Measurements from ENCODE around the gene AGPAT4.
A peak's percentile ranks its signal among the peaks of the same experiment; 100 is the strongest.

Gene AGPAT4

DNA sequence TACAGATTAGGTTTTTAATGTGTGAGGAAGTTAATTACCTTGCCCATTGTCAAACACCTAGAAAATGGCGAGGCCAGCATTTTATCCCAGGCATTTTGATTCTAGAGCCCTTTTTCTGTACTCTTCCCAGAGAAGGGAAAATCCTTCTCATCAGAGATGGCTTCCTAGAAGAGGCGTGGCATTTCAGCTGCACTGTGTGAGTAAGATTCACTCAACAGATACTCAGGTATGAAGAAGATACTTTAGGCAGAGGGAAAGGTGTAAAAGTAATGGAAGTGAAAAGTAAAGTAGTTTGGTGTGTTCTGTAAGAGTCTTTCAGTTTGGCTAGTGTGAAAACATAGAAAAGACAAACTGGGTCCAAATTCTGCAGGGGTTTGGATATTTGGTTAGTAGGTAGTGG is 168.5 kb downstream of the AGPAT4 start:
- H3K36me3 Mint-ChIP-seq (ENCODE audit: low read depth), result peaks cover 67% of the 10 kb centered on the region
- no peaks in the 10 kb centered on the region for H3K27me3 Mint-ChIP-seq (ENCODE audit: low read depth, poor library complexity)
- H3K4me1 Mint-ChIP-seq, result no peaks in the 10 kb centered on the region
- TF ChIP-seq, protein P1, sequence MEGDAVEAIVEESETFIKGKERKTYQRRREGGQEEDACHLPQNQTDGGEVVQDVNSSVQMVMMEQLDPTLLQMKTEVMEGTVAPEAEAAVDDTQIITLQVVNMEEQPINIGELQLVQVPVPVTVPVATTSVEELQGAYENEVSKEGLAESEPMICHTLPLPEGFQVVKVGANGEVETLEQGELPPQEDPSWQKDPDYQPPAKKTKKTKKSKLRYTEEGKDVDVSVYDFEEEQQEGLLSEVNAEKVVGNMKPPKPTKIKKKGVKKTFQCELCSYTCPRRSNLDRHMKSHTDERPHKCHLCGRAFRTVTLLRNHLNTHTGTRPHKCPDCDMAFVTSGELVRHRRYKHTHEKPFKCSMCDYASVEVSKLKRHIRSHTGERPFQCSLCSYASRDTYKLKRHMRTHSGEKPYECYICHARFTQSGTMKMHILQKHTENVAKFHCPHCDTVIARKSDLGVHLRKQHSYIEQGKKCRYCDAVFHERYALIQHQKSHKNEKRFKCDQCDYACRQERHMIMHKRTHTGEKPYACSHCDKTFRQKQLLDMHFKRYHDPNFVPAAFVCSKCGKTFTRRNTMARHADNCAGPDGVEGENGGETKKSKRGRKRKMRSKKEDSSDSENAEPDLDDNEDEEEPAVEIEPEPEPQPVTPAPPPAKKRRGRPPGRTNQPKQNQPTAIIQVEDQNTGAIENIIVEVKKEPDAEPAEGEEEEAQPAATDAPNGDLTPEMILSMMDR (IDR thresholded peaks at IDR 0.05), result no peak
- DNase-seq, result no peak
- H3K9me3 Mint-ChIP-seq, result no peaks in the 10 kb centered on the region
- no peak overlapping the region for H3K27ac Mint-ChIP-seq
- H3K4me3 Mint-ChIP-seq, result no peak overlapping the region

DNA sequence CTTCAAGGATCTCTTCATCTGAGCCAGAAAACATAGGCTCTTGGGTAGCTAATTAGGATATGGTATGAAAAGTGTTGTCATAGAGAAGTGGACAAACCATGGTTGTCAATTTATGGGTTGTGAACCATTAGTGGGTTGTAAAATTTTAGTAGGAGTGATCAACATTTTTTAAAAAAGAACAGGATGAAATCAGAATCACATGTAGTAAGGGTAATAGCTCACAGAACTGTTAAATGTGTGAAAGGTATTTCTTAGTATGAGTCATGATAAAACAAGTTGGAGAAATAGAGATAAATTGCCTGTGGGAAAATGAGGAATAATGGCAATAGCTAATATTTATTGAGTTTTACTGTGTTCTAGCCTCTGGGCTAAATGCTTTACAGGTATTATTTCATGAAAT is 168.9 kb downstream of the AGPAT4 start:
- no peak overlapping the region for H3K27ac Mint-ChIP-seq
- no peaks in the 10 kb centered on the region for H3K4me1 Mint-ChIP-seq
- H3K9me3 Mint-ChIP-seq, result no peaks in the 10 kb centered on the region
- no peak overlapping the region for H3K4me3 Mint-ChIP-seq
- peaks cover 62% of the 10 kb centered on the region for H3K36me3 Mint-ChIP-seq (ENCODE audit: low read depth)
- TF ChIP-seq, protein P1 (IDR thresholded peaks at IDR 0.05), result no peak
- no peak for DNase-seq
- no peaks in the 10 kb centered on the region for H3K27me3 Mint-ChIP-seq (ENCODE audit: low read depth, poor library complexity)

DNA sequence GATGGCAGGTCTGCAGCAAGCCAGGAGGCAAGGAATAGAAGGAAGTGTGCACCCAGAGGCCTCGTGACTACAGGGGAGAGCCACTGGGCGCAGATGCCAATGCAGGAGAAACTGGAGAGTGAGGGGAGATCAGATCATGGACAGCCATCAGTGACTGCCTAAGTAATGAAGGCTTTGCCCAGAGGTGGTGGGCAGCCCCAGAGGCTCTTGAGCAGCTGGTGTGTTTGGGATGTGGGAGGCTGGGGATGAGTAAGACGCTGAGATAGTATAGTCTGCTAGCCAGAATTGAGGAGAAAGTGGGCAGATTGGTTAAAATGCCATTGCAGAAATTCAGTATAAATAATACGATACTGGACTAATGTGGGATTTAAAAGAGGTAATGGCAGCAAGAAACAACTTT is 170.4 kb downstream of the AGPAT4 start:
- TF ChIP-seq, protein P1 (IDR thresholded peaks at IDR 0.05), result no peak
- Mint-ChIP-seq H3K27me3 (ENCODE audit: low read depth, poor library complexity) (no peaks in the 10 kb centered on the region), H3K27ac (no peak overlapping the region), H3K36me3 (ENCODE audit: low read depth) (peaks cover 51% of the 10 kb centered on the region), H3K4me3 (no peak overlapping the region), H3K9me3 (no peaks in the 10 kb centered on the region), H3K4me1 (no peaks in the 10 kb centered on the region)
- no peak for DNase-seq

DNA sequence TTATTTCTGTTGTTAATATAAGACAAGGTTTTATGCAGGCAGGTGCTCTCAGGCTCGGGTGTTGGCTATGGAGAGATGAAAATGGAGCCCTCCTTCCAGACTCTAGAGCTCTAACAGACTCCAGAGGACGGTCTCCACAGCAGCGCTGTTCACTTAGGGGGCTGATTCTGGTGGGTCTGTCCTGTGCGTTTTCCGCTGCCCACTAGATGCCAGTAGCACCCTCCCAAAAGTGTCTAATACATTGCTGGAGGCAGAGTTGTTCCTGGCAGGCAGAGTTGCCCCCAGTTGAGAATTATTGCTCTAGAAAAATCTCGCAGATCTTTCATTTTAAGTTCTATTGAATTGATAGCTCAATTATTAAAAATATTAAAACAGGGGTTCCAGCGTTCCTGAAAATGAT is 172.3 kb downstream of the AGPAT4 start:
- no peaks in the 10 kb centered on the region for H3K9me3 Mint-ChIP-seq
- peaks cover 50% of the 10 kb centered on the region for H3K36me3 Mint-ChIP-seq (ENCODE audit: low read depth)
- TF ChIP-seq, protein P1 (IDR thresholded peaks at IDR 0.05), result peak; percentile 33
- no peak overlapping the region for H3K27ac Mint-ChIP-seq
- no peak overlapping the region for H3K4me3 Mint-ChIP-seq
- peak; percentile 11 for DNase-seq
- H3K4me1 Mint-ChIP-seq, result no peaks in the 10 kb centered on the region
- peaks cover 2% of the 10 kb centered on the region for H3K27me3 Mint-ChIP-seq (ENCODE audit: low read depth, poor library complexity)

DNA sequence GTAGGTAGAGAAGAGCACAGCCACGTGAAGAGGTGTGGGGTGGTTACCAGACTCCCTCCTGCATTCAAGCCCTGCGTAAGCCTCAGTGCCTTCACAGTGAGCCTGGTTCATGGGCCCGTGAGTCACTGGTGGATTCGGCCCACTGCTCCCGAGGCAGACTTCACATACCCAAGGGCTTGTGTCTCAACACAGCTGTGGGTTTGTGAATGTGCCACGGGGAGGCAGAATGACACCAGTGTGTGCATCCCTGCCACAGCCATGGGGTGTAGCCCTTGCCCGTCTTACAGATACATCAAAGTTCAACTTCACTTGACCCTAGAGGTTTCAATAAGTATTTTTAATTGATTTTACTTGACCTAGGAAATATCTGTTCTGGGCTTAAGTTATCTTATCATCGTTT is 173.8 kb downstream of the AGPAT4 start:
- no peak for DNase-seq
- peaks cover 40% of the 10 kb centered on the region for H3K36me3 Mint-ChIP-seq (ENCODE audit: low read depth)

DNA sequence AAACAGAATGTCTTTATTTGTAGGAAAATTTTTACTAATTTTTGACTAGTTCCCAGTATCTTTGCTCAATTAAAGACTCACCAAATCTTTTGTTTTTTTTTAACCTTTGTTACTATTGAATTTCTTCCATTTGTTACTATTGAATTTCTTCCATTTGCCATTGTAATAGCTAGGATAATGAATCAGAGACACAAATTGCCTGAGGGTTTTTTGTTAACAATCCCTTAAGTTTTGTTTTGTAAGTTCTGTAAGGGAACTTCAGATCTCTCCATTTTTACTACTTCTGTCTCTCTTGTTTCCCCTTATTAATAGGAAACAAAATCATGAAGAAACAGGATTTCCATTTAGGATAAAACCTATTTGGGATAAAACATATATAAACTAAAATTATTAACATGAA is 177.9 kb downstream of the AGPAT4 start:
- H3K27me3 Mint-ChIP-seq (ENCODE audit: low read depth, poor library complexity), result peaks cover 2% of the 10 kb centered on the region
- no peak overlapping the region for H3K27ac Mint-ChIP-seq
- H3K4me1 Mint-ChIP-seq, result no peaks in the 10 kb centered on the region
- DNase-seq, result no peak
- no peak overlapping the region for H3K4me3 Mint-ChIP-seq
- TF ChIP-seq, protein P1 (IDR thresholded peaks at IDR 0.05), result no peak
- H3K9me3 Mint-ChIP-seq, result no peaks in the 10 kb centered on the region
- H3K36me3 Mint-ChIP-seq (ENCODE audit: low read depth), result peaks cover 49% of the 10 kb centered on the region

More for the DNA sequence above, 173.8 kb downstream of the AGPAT4 start:
- peak overlapping the region; percentile 8 for H3K27ac Mint-ChIP-seq
- TF ChIP-seq, protein P1 (IDR thresholded peaks at IDR 0.05), result no peak
- H3K9me3 Mint-ChIP-seq, result no peaks in the 10 kb centered on the region
- H3K27me3 Mint-ChIP-seq (ENCODE audit: low read depth, poor library complexity), result peaks cover 2% of the 10 kb centered on the region
- H3K4me3 Mint-ChIP-seq, result no peak overlapping the region
- H3K4me1 Mint-ChIP-seq, result no peaks in the 10 kb centered on the region

All from nephron progenitor cell (in vitro differentiated cells).